Activated CD4-positive, alpha-beta T cell treated with anti-CD3 and anti-CD28 coated beads, Interleukin-2, amount 10 ng/mL, durations not matched to agents 7 days and 5 days (primary cell): ENCODE results near the gene KCNJ18. TPM values are rescaled to one million over a fixed set of nuclear protein-coding genes. Genes with fewer than 3 reads are reported as not detected.
"Not testable (repeated sequence)": the region's sequence is repeated elsewhere in the genome, so short reads cannot be mapped to it uniquely, and the experiment has no call there.

Experiments used
- CTCF ChIA-PET: fragments of 350-600 bp; sonication (Branson Sonifier 250); formaldehyde crosslinking; loops from one replicate; lab custom pipeline; 2021; ENCODE audit warnings: antibody characterized with exemption; lab: Charles Lee
- POLR2A ChIA-PET: fragments of 350-600 bp; sonication (Branson Sonifier 250); formaldehyde crosslinking; loops from one replicate; lab custom pipeline; 2021; ENCODE audit warnings: antibody characterized with exemption; lab: Charles Lee
- DNase-seq: peaks from one replicate; pipeline ENCODE4 v3.0.0-alpha.2; 2020
- H3K27ac Mint-ChIP-seq: one replicate; pipeline ENCODE4 v1.8.0; 2021; ENCODE audit warnings: mild to moderate bottlenecking, moderate library complexity, mixed read lengths
- H3K27me3 Mint-ChIP-seq: one replicate; pipeline ENCODE4 v1.8.0; 2021; ENCODE audit warnings: mixed read lengths
- H3K36me3 Mint-ChIP-seq: one replicate; pipeline ENCODE4 v1.8.0; 2021; ENCODE audit warnings: low read depth, mixed read lengths
- H3K4me1 Mint-ChIP-seq: one replicate; pipeline ENCODE4 v1.8.0; 2021; ENCODE audit warnings: mixed read lengths
- H3K4me3 Mint-ChIP-seq: one replicate; pipeline ENCODE4 v1.8.0; 2021; ENCODE audit warnings: mild to moderate bottlenecking, moderate library complexity, mixed read lengths
- H3K9me3 Mint-ChIP-seq: one replicate; pipeline ENCODE4 v1.8.0; 2021; ENCODE audit warnings: mixed read lengths
- total RNA-seq, 2 experiments: library from RNA; stranded (reverse); gene quantifications; one replicate each; pipeline ENCODE4 v1.2.3, GENCODE V29; 2021

Gene KCNJ18
- total RNA-seq, 2 experiments from 2014 or later = not detected

DNA sequence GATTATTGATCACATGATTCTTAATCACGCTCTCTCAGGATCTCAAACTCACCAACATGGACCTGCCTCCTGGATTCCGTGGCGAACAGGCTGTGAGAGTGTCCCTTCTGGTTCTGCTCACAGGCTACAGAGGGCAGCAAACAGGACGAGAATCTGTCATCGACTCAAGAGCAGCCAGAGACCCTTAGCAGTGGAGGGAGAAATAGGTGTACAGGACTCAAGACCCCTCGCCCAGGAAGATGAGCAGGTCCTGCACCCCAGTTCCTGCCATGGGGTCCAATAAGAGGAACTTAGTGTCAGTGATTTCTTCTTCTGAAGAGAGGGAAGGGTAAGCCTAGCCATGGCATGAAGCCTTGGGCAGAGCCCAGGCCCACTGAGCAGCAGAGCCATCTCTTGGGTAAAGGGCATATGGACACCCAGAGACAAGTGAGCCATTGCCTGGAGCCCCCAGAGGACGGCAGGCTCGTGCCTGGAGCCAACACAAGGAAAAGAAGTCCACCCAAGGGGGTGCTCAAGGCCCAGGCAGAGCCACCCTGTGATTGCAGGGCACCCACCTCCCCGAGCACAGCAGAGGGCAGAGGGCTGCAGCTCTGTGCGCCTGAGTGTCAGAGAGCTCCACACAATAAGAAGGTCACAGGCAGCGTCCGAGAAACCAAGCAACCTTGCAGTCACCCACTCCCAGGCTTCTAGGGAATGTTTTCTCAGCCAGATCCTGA, 27.3 kb downstream of the KCNJ18 start:
- H3K27ac Mint-ChIP-seq, POLR2A ChIA-PET, H3K27me3 Mint-ChIP-seq, DNase-seq, H3K9me3 Mint-ChIP-seq, H3K36me3 Mint-ChIP-seq, CTCF ChIA-PET, H3K4me1 Mint-ChIP-seq, H3K4me3 Mint-ChIP-seq: not testable (repeated sequence)

DNA sequence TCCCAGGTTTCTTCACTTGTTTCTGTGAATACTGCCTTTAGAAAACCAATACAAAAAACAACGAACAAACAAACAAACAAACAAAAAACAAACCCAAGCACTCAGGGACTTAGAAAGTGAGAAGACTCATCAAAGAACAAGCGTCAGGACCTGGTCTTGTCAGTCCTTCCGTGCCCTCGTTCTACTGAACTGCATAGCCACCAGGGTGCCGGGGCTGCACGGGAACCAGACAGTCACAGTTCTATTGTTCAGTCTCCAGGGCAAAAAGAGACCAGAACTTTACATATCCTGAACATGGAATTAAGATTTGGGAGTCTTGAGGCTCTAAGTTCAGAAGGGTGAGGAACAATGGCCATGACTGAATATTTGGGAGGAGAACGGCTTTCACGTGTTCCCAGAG, 28.2 kb downstream of the KCNJ18 start:
- H3K4me3 Mint-ChIP-seq, H3K36me3 Mint-ChIP-seq, H3K27ac Mint-ChIP-seq, DNase-seq, H3K27me3 Mint-ChIP-seq, POLR2A ChIA-PET, CTCF ChIA-PET, H3K9me3 Mint-ChIP-seq, H3K4me1 Mint-ChIP-seq: not testable (repeated sequence)

DNA sequence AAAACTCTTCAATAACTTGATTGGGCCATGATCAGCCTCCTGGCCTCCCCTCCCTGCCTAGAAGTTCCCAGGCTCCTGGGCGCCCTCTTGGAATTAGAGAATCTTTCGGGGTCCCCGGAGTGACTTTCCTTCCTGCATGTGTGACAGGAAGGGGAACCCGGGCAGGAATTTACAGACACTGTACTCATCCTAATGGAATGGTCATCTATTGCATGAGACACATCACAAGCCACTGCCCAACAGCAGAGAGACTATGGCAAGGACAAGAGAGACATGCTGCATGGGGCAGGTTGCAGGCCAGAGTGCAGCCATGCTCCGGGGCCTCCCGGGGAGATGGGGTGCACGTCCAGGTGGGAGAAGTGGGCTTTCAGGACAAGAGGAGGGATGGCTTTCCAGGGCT, 29.9 kb downstream of the KCNJ18 start:
- H3K9me3 Mint-ChIP-seq, H3K4me3 Mint-ChIP-seq, POLR2A ChIA-PET, H3K27me3 Mint-ChIP-seq, H3K36me3 Mint-ChIP-seq, CTCF ChIA-PET, H3K4me1 Mint-ChIP-seq, DNase-seq, H3K27ac Mint-ChIP-seq: not testable (repeated sequence)

DNA sequence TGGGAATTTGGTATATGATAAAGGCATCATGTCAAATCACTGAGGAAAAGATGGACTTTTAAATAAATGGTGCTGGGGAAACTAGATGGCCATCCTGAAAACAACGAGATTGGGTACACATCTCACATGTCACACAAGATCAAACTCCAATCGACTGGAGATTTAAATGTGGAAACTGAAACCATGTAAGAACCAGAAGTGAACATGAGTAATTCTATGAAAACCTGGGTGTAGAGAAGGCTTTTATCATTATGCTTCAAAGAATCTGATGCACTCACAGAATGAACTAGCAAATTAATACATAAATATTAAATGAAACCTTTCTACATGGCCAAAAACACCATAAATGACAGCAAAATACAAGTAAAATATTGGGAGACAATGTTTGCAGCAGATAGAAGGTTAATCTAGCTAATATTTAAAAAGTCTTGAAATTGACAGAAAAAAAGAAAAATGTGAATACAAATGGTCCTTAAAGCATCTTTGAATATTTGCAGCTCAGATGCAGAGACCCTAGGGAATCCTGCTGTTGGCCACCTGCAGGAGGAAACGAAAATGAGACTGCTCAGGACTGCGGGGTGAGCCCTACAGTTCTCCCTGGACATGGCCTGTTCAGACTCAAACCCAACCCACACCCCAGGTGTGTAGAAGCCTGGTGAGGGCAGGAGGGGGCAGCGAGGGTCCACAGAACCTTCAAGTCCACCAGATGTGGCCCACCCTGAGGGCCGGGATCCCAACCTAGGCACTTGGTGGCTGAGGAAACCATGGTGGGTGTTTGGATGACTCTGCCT, 32.1 kb downstream of the KCNJ18 start:
- POLR2A ChIA-PET, H3K4me3 Mint-ChIP-seq, H3K27me3 Mint-ChIP-seq, H3K9me3 Mint-ChIP-seq, H3K4me1 Mint-ChIP-seq, H3K36me3 Mint-ChIP-seq, DNase-seq, H3K27ac Mint-ChIP-seq, CTCF ChIA-PET: not testable (repeated sequence)

DNA sequence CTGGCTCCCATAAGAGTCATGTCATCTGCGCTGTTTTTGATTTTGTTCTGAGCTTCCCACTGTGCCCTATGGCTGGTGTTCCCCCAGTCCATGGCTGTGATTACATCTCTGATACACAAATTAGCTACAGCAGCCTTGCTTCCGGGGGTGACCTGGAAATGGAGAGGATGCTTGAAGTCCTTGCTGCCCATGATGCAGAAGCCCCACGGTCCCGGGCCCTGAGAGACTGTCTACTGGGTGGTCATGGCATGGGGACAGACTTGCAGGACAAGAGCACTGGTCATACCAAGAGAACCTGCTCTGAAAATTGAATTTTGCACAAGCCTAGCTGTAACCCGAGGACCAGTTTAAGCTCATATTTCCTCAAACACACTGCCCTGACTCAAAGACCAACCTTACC, 38.8 kb downstream of the KCNJ18 start:
- POLR2A ChIA-PET, CTCF ChIA-PET, DNase-seq, H3K27ac Mint-ChIP-seq, H3K27me3 Mint-ChIP-seq, H3K36me3 Mint-ChIP-seq, H3K9me3 Mint-ChIP-seq, H3K4me3 Mint-ChIP-seq, H3K4me1 Mint-ChIP-seq: not testable (repeated sequence)

DNA sequence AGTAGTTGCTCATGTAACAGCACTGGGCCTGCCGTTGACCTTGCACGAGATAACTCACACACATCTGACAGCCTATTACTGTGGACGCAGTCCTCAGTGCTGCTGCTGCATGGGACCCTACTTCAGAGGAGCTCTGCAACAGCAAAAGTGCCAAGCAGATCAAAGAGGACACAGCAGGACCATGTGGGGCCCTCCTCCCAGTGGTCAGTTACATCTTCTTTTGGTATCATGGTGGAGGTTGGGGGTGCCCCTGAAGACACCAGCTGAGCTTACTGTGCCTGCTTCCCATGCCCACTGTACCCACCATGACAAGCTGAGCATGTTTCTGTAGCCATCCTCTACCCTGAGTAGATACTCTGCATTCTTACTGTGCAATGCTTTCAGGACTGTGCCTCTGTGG, 41.6 kb downstream of the KCNJ18 start:
- POLR2A ChIA-PET, H3K36me3 Mint-ChIP-seq, H3K27me3 Mint-ChIP-seq, DNase-seq, H3K4me3 Mint-ChIP-seq, H3K4me1 Mint-ChIP-seq, CTCF ChIA-PET, H3K9me3 Mint-ChIP-seq, H3K27ac Mint-ChIP-seq: not testable (repeated sequence)

DNA sequence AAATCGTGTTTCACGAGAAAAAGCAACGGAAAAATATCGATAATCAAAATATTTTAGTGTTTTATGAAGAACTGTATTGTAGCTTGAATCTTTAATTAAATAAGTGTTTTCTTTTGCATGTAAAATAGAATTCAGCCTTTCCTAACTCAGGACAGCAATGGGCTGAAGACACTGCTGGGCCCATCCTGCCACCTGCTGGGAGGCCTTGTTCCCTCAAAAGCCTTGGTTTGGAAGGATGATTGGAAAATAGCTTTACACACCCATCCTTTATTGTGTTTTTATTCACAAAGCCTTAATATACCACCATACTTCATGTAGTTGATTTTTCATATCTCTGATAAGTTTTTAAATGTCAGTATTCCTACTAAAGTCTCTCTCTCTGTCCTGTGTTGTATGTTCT, 43.5 kb downstream of the KCNJ18 start:
- H3K9me3 Mint-ChIP-seq, POLR2A ChIA-PET, H3K4me3 Mint-ChIP-seq, H3K27me3 Mint-ChIP-seq, DNase-seq, H3K4me1 Mint-ChIP-seq, H3K36me3 Mint-ChIP-seq, H3K27ac Mint-ChIP-seq, CTCF ChIA-PET: not testable (repeated sequence)

DNA sequence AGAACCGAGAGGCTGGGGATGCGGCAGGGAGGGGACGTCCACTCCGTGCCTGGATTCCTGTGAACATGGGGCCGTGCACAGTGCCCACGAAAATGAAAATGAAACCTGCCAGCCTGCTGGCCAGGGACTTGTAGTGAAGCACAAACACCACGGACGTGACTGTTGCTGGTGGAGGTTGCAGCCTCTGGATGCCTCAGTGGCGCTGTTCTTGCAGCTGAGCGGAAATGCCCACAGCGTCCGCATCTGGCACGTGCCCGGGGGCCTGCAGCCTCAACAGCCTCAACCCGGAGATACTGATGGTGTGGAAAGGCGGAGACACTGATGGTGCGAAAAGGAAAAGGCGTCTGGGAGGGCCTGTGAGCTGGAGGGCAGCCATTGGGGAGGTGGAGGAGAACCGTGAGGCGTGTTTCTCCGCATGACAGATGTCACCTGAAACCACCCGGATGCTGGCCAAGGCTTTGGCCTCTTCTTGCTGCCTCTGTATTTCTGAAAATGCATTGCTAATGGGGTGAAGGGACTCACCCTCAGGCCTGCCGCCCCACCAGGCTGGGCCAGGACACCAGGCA, 44.8 kb downstream of the KCNJ18 start:
- H3K36me3 Mint-ChIP-seq, H3K9me3 Mint-ChIP-seq, CTCF ChIA-PET: not testable (repeated sequence)

DNA sequence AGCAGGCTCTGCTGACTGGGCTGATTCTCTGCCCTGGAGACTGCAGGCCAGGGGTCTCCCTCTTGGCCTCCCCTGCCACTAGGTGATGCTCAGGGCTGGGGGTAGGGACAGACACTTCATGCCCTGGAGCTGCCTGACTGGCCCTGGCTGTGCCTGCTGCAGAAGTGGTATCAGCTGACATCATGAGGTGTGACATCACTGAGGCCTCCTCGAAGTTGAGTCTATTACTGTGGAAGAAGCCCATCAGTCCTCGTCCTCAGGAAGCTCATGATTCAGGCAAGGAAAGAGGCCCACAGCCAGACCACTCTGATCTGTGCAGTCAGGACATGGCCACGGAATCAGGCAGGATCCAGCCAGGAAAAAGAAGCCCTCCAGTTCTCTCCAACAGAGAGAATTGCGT, 45.9 kb downstream of the KCNJ18 start:
- POLR2A ChIA-PET, H3K27me3 Mint-ChIP-seq, H3K9me3 Mint-ChIP-seq, H3K4me3 Mint-ChIP-seq, H3K36me3 Mint-ChIP-seq, CTCF ChIA-PET, DNase-seq, H3K4me1 Mint-ChIP-seq, H3K27ac Mint-ChIP-seq: not testable (repeated sequence)

More for the DNA sequence above, 44.8 kb downstream of the KCNJ18 start:
- H3K4me3 Mint-ChIP-seq, H3K27me3 Mint-ChIP-seq, POLR2A ChIA-PET, H3K27ac Mint-ChIP-seq, H3K4me1 Mint-ChIP-seq, DNase-seq: not testable (repeated sequence)

DNA sequence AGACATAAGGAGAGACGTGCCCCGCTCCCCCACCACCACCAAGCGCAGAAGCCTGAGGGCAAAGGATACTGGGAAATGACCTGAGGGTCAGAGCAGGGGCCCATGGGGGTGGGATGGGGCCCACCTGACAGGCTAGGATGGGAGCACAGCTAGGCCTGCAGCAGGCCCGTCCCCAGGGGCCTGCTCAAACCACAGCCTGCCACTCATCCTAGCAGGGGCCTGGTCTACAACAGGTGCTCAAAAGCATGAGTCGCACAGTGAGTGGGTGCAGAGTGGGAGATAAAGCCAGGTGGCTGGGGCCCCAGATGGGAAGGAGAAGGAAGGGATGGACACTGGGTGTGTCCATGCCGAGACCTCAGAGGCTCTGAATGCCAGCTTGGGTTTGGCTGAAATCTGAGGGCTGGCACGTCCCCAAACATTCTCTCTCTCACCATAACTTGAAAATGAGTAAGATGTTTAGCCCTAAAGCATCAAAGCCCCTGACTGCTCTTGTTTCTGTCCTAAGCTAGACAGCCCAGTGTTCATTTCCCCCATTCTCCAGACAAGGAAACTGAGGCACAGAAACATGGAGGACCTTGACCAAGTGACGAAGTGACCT, 46.7 kb downstream of the KCNJ18 start:
- DNase-seq, H3K27me3 Mint-ChIP-seq, POLR2A ChIA-PET, H3K4me3 Mint-ChIP-seq, H3K27ac Mint-ChIP-seq, CTCF ChIA-PET, H3K4me1 Mint-ChIP-seq, H3K9me3 Mint-ChIP-seq, H3K36me3 Mint-ChIP-seq: not testable (repeated sequence)

DNA sequence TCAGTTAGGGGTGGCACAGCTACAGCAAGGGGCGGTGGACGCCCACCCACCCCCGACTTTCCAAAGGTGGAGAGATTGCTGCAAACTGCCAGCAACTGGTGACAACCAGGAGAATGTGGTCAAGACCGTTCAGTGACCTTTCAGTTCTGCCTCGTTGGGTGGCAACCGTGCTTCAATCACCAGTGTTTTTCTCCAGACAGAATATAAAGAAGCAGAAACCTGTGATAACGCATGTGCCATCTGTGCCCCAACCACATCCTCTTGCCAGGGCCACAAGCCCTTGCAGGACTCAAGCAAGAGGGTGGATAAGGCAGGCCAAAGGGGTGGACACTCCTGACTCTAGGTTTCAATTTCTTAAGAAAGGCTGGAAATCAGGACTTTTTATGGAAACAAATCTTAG, 47.2 kb downstream of the KCNJ18 start:
- H3K9me3 Mint-ChIP-seq, H3K27me3 Mint-ChIP-seq, H3K36me3 Mint-ChIP-seq, H3K4me3 Mint-ChIP-seq, H3K4me1 Mint-ChIP-seq, H3K27ac Mint-ChIP-seq, POLR2A ChIA-PET, CTCF ChIA-PET, DNase-seq: not testable (repeated sequence)

DNA sequence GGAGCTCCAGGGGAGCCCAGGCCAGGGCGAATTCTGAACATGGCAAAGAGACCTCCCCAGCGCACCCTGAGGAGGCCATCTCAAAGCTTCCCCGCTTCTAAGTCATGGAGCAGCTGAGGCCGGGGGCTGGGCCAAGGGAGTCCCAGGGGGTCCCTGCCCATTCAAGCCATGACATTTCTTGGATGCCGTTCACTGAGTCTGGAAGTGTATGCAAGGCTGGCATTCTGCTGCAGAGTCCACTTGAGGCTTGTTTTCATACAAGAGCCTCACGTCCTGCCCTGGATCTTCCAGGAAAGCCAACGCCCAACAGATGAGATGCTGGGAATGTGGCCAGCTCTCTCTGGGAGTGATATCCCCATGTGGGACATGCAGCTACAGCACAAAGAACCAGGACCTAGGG, 48.5 kb downstream of the KCNJ18 start:
- H3K27ac Mint-ChIP-seq, POLR2A ChIA-PET, H3K36me3 Mint-ChIP-seq, CTCF ChIA-PET, DNase-seq, H3K27me3 Mint-ChIP-seq, H3K4me1 Mint-ChIP-seq, H3K4me3 Mint-ChIP-seq, H3K9me3 Mint-ChIP-seq: not testable (repeated sequence)

DNA sequence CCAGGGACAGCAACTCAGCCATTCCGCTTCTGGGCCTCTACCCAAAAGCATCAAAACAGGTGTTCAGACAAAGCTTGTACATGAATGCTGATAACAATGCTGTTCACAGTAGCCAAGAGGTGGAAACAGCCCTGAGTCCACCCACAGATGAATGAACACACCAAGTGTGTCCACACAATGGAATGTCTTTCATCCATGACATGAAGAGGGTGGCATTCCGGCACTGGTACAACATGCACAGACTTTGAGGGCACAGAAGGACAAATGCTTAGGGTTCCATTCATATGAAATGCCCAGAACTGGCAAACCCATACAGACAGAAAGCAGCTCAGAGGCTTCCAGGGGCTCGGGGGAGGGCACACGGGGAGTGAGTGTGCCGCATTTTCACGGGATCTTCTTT, 49.2 kb downstream of the KCNJ18 start:
- CTCF ChIA-PET, DNase-seq, H3K27me3 Mint-ChIP-seq, H3K36me3 Mint-ChIP-seq, H3K9me3 Mint-ChIP-seq, H3K4me3 Mint-ChIP-seq, H3K27ac Mint-ChIP-seq, H3K4me1 Mint-ChIP-seq, POLR2A ChIA-PET: not testable (repeated sequence)
